ENCODE measurements around the gene SPAG17.
A peak's percentile ranks its signal among the peaks of the same experiment; 100 is the strongest.

SPAG17 gene

GRCh38 chr1:118049981-118050380, 135.0 kb downstream of the SPAG17 start:
- no peak for DNase-seq

DNA sequence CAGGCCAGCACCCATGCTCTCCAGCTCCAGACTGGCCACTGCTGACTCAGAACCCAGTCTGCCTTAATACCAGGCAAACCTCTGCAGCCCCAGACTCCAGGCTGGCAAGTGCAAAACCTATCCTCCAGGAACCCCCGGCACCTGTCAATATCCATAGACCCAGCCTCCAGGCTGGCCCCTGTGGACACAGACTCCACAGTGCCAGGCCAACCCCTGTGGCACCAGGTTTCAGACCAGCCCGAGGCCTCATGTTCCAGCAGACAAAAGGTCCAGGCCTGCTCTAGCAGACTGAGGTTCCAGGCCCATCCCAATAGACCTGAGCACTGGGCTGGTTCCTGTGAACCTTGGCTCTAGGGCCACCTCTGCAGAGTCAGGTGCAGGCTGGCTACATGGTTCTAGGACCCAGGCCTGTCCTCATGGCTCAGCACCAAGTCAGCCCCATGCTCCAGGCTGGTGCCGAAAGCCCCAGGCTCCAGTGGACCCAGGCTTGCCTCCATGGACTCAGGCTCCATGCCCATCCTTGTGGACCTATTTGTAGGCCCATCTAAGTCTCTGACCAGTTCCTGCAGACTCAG, 137.3 kb downstream of the SPAG17 start:
- DNase-seq: peak in 1 of 5 donors; percentile 6

DNA sequence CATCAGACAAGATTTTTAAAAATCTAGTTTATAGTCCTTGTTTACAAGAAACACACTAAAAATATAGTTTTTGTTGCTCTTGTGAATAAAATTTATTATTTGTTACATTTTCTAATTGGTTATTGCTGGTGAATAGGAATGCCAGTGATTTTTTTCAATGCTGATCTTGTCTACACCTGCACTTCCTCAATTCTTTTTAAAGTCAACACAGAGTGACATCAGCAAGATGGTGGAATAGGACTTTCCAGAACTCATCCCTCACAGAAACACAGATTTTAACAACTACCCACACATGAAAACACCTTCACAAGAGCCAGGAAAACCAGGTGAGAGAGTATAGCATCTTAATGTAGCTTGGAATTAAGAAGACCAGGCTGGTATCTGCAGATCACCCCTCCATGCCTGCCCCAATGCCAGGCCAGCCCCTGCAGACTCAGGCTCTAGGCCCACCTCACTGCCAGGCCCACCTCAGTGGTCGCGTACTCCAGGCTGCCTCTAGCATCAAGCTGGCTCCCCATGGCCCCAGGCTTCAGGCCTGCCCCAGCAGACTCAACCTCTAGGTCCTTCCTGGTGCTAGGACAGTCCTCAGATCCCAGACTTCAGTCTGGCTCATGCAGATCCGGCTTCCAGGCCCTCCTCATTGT, 137.9 kb downstream of the SPAG17 start:
- no peak for DNase-seq

DNA sequence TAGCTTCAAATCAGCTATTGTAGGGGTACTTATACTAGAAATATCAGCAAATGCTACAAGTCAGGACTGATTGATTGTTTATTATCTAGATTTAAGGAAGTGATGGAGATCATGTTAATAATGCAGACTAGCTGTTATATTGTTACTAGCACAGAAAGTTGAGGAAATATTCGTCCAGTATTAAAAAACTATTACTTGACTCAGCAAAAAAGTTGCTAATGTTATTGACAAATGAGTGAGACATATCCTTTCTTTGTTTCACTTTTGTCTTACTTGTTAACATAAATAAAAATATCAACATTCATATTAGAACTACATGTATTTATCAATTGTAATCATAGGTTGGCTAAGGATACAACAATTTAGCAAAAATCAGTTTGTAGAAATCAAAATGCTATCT, 141.4 kb downstream of the SPAG17 start:
- no peak for DNase-seq

DNA sequence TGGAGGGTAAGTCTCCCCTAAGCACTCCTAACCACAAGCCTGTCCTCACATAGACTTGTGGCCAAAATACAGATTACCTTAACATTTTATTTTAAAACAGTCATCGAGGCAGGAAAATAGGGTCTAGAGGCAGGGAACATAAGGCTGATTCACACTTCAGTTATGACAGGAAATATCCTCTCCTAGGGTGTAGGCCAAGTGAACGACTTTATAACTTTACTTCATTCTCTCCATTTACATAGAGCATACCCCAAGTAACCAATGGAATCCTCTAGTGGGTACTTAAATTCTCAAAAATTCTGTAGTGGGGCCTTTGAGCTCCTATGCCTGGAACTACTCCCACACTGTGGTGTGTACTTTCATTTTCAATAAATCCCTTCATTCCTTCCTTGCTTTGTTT, 142.5 kb downstream of the SPAG17 start:
- no peak for DNase-seq

- no peak for DNase-seq
These were observed 145.9 kb downstream of the SPAG17 start for GRCh38 chr1:118039170-118039569.

DNA sequence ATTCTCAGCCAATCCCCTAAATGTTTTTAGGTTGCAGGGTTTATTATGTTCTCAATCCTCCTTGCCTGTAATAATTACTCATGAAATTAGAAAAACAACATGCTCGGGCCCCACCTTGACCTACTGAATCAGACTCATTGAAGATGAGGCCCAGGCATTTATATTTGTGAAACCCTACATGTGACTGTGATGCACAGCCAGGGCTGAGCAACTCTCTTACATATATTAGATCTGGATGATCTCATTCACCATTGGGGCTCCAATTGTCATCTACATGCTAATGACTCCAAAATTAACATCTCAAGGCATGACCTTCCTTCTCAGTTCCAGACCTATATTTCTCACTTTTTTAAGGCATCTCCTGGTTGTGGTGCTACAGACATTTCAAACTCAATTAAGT, 152.1 kb downstream of the SPAG17 start:
- DNase-seq: no peak

GRCh38 chr1:118028267-118028666, 156.8 kb downstream of the SPAG17 start:
- no peak for DNase-seq

GRCh38 chr1:118023199-118023598, 161.8 kb downstream of the SPAG17 start:
- DNase-seq: no peak

DNA sequence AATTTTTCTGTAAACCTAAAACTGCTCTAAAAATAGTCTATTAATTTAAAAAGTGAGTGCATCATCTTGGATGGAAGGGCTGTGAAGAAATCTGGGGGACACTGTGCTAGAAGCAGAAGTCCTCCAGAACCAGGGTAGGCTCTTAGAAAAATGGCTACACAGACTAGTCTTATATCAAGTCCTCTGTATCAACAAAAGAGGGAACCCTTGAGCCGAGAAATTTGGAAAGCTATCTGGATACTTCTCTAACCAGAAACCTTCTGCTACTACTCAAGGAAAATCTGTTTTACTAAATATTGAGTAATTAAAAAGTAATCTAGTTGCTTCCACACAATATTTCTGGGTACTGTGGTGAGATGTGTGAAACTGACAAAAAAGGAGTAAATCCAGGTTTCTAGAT, 163.4 kb downstream of the SPAG17 start:
- no peak for DNase-seq

DNA sequence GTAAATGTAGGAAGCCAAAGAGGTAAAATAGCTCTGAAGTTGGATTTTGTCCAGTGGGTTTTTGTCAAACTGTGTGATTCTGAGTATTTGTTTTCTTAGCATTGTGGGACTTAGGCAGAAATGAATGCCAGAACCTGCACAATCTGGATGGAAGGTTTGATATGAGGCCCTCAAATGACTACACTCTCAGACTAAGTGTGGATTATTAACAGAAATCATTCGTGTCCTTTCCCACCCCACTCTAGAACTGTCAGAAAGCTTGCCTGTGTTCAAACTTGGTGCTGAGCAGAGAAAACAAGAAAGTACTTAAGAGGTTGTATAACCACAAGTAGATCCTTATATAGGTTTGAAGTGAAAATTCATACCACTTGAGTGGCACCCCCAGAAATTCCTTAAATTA, 167.0 kb downstream of the SPAG17 start:
- DNase-seq: no peak

GRCh38 chr1:118013938-118014337, 171.1 kb downstream of the SPAG17 start:
- no peak for DNase-seq

GRCh38 chr1:118013336-118013735, 171.7 kb downstream of the SPAG17 start:
- no peak for DNase-seq

DNA sequence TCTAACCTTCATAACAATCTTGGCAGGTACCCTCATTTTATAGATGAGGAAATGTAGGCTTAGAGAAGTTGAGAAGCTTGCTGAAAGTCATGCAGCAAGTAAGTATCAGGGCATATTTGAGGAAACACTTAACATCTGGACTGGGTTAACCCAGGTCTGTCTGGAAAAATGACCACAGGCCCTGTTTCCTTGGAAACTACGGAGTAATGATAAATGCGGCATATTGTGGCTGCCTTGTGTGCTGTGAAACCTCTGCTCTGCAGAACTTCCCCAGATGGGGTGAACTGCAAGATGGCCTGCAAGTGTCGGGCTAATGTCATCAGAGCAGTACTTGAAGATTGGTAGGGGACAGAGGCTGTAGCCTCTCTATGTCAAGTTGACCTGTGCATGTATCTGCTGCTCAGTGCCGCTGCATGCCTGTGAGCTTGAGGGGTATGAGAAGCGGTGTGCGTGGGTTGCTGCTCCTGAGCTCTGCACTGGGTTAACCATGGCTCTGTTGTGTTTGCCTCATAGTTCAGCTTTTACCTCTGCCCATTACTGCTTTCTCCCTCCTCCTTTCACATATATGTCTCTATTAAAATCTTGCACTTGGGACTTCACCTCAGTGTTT, 172.4 kb downstream of the SPAG17 start:
- DNase-seq: no peak

DNA sequence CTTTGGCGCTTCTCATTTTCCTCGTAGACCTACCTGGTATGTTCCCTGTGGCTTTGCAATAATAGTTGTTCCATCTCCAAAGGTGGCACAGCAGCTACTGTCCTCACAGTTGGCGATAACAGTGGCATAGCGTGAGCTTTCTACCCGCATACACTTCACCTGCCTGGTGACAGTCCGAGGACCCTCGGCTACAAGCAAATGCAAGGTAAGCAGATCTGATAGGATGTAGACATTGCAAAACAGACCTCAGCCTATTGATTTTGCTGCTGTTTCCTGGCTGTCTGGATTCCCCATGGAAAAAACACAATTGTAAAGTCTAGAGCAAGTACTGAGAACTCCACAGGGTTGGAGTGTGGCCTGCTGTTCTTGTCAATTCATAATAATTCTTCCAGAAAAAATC, 177.0 kb downstream of the SPAG17 start:
- no peak for DNase-seq

GRCh38 chr1:118007391-118007790, 177.6 kb downstream of the SPAG17 start:
- DNase-seq: no peak

GRCh38 chr1:118004312-118004711, 180.7 kb downstream of the SPAG17 start:
- no peak for DNase-seq

DNA sequence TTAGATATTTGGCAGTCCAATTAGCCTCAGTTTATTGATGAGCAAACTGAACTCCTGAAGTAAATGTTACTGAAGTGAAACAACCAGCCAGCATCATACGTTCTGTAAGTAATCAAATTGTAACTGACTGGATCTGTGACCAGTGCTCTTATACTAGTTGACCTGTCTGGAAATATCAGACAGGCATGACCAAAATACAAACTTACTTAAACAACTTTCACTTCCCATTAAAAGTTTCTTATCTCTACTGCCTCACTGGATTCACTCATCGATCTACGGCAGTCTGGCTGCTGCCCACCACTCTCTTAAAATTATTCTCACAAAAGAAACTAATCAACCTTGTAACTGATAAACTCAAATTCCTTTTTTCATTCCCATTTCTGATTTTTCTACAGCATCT, 199.1 kb downstream of the SPAG17 start:
- DNase-seq: no peak

DNA sequence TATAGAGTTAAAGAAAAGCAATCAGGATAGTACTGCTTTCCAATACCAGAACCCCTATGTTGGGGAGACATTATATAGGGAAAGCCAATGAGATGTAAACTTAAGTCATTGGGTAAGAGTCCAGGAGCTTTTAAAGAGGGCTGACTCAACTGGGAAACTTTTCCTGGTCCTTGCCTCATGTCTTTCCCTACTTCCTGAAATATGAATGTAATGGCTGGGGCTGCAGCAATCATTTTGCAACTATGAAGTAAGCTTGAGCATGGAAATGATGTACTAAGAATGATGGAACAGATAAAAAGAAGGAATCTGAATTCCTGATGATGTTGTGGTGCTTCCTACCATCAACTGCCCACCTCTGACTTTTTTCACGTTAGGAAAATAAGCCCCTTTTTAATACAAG, 199.8 kb downstream of the SPAG17 start:
- DNase-seq: no peak

- no peak for DNase-seq
These were observed 203.4 kb downstream of the SPAG17 start for GRCh38 chr1:117981455-117982192.

DNA sequence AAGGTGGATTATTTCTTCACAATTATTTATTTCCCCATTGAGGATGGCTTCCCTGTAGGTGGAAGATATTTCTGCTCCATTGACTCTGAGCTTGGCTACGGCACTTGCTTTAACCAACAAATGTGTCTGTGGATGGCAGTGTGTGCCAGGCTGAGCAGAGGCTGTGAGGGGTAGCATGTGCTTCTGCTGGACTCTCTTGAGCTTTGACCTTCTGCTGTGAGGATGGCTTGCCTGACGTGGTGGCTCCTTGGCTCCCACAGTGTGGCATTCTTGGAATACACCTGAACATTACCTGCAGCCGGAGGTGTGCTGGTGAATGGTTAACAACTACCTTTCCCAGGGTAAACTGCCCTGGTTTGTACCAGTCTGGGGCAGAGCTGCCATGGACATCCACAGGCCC, 208.6 kb downstream of the SPAG17 start:
- no peak for DNase-seq

DNA sequence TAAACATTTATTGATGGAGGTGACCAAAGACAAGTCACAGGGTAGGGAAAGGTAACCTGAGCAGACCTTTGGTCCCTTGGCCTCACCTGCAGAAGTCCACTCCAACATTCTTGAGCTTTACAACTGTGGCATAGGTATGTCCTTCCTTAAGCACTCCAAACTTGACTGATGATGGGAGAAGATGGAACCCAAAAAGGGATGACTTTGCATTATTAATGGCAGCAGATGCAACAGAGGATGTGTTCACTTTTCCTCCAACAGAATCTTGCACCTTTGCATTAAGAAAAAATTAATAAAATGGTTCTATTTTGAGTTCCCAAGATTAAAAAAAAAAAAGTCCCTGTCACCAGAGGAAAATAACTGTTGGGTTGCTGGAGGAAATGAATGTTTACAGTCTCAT, 213.3 kb downstream of the SPAG17 start:
- DNase-seq: no peak

- no peak for DNase-seq
These were observed 214.8 kb downstream of the SPAG17 start for GRCh38 chr1:117970252-117970651.

DNA sequence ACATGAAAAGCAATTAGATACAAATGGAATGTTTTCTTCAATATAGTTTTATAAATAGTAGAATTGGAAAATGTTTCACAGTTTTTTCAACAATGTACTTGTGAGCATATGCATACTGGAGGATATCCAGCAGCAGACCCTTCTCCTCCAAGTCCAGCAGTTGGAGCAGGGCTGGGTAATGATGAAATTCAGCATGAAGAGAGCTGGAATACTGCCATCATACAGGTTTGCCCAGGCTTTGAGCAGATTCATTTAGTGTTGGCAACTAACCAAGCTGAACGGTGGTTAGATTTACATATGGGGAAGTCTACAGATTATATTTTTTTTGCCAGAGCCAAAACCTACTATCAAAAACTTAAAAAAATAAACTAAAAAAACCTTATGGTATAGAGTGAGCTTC, 217.1 kb downstream of the SPAG17 start:
- DNase-seq: no peak
